GM21737 (cell line): ENCODE results near the gene PRDX5.

ENCODE experiments used
- ATAC-seq: cut with Tn5 transposase; IDR thresholded peaks from one replicate; pipeline ENCODE4 v1.9.1; 2021; ENCODE audit warnings: mild to moderate bottlenecking, moderate library complexity; ENCODE audit not compliant: unreplicated experiment

The PRDX5 gene

GRCh38 chr11:64343767-64344559, 26.0 kb downstream of the PRDX5 start:
- no peak for ATAC-seq

GRCh38 chr11:64344787-64345186, 26.9 kb downstream of the PRDX5 start:
- no peak for ATAC-seq

- no peak for ATAC-seq
Observed at GRCh38 chr11:64347193-64347867, 29.4 kb downstream of the PRDX5 start.

- ATAC-seq: no peak
Observed at GRCh38 chr11:64348383-64349024, 30.6 kb downstream of the PRDX5 start.

- no peak for ATAC-seq
Observed at GRCh38 chr11:64349025-64349387, 31.1 kb downstream of the PRDX5 start.

GRCh38 chr11:64349404-64349803, 31.5 kb downstream of the PRDX5 start:
- no peak for ATAC-seq

GRCh38 chr11:64351136-64351631, 33.3 kb downstream of the PRDX5 start:
- no peak for ATAC-seq

- no peak for ATAC-seq
Observed at GRCh38 chr11:64352099-64352994, 34.4 kb downstream of the PRDX5 start.

GRCh38 chr11:64352995-64353714, 35.2 kb downstream of the PRDX5 start:
- ATAC-seq: no peak

GRCh38 chr11:64353715-64354506, 36.0 kb downstream of the PRDX5 start:
- ATAC-seq: no peak

- ATAC-seq: no peak
Observed at GRCh38 chr11:64355078-64355940, 37.4 kb downstream of the PRDX5 start.

GRCh38 chr11:64356498-64357411, 38.8 kb downstream of the PRDX5 start:
- ATAC-seq: no peak

- ATAC-seq: no peak
Observed at GRCh38 chr11:64357446-64357845, 39.5 kb downstream of the PRDX5 start.

- no peak for ATAC-seq
Observed at GRCh38 chr11:64357904-64358535, 40.1 kb downstream of the PRDX5 start.

- no peak for ATAC-seq
Observed at GRCh38 chr11:64358536-64358906, 40.6 kb downstream of the PRDX5 start.

GRCh38 chr11:64358907-64359711, 41.2 kb downstream of the PRDX5 start, which contains the start of gene RPS6KA4:
Gene RPS6KA4 (plus strand): TSS chr11:64359162. CDS start chr11:64359236, 74 bp downstream.
- peak; percentile 45 for ATAC-seq
